GM10248 (cell line): ENCODE data around the gene RBM5.

Source experiments
- CTCF ChIA-PET: fragments of 300-600 bp; sonication (Branson Sonifier 250); formaldehyde crosslinking; extraction: SDS; loops from one replicate; lab custom pipeline; 2021; ENCODE audit warnings: antibody characterized with exemption; lab: Yijun Ruan, JAX
- POLR2A ChIA-PET: fragments of 350-650 bp; sonication (Branson Sonifier 250); formaldehyde crosslinking; extraction: SDS; loops from one replicate; lab custom pipeline; 2020; ENCODE audit warnings: antibody characterized with exemption; lab: Yijun Ruan, JAX
- DNase-seq: peaks from one replicate; pipeline ENCODE4 v3.0.0; 2012; ENCODE audit errors: extremely low spot score
- TF ChIP-seq, protein P1 (sequence below): IDR thresholded peaks from 2 replicates; pipeline ENCODE4 v1.5.1; 2012; ENCODE audit warnings: mild to moderate bottlenecking, low read depth; ENCODE audit errors: extremely low read depth, missing control alignments, control extremely low read depth

RBM5 gene

DNA sequence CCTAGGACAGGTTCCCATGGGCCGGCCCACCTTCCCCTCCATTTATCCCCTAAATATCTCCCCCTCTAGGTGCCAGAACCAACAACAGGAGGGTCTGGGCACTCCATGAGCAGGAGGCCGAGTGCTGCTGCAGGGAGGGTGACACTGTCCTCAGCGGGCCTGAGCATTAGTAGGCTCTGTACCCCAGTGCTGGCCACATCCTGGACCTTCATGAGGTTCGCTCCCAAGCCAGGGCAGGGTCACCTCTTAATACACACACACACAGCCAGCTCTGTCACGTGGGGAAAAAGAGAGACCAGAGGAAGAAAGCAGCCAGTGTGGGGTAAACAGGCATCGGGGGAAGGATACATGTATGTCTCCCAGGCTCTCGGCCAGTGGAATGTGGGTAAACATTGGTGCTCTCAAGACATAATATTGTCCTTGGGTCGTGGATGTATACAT lies 38.6 kb downstream of the RBM5 start:
- POLR2A ChIA-PET: no interaction called here
- DNase-seq: no peak
- CTCF ChIA-PET: interaction anchor here (0.9 kb wide), 1 partner anchor 9 kb away, joined by 3 read pairs; no protein-coding TSS in a partner anchor
- TF ChIP-seq, protein P1, sequence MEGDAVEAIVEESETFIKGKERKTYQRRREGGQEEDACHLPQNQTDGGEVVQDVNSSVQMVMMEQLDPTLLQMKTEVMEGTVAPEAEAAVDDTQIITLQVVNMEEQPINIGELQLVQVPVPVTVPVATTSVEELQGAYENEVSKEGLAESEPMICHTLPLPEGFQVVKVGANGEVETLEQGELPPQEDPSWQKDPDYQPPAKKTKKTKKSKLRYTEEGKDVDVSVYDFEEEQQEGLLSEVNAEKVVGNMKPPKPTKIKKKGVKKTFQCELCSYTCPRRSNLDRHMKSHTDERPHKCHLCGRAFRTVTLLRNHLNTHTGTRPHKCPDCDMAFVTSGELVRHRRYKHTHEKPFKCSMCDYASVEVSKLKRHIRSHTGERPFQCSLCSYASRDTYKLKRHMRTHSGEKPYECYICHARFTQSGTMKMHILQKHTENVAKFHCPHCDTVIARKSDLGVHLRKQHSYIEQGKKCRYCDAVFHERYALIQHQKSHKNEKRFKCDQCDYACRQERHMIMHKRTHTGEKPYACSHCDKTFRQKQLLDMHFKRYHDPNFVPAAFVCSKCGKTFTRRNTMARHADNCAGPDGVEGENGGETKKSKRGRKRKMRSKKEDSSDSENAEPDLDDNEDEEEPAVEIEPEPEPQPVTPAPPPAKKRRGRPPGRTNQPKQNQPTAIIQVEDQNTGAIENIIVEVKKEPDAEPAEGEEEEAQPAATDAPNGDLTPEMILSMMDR: no peak

DNA sequence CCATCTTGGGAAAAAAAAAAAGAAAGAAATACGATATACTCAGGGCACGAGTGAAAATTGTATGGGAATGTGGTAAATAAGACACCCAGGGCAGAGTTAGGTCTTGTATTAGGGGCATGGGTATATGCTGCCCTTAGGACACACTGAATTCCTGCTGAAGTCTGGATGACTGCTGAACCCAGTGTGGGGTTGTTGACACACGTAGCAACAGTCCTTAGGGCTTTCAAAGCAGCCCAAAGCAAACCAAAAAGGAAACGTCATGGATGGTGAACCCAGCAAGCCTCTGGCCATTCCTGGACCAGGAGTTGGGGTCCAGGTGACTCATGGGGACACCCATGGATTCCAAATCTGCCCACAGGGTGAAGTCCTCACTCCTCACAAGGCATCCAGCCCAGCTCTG lies 39.3 kb downstream of the RBM5 start:
- POLR2A ChIA-PET: no interaction called here
- TF ChIP-seq, protein P1: no peak
- CTCF ChIA-PET: interaction anchor here (1.4 kb wide), 1 partner anchor 8 kb away, joined by 3 read pairs; no protein-coding TSS in a partner anchor

DNA sequence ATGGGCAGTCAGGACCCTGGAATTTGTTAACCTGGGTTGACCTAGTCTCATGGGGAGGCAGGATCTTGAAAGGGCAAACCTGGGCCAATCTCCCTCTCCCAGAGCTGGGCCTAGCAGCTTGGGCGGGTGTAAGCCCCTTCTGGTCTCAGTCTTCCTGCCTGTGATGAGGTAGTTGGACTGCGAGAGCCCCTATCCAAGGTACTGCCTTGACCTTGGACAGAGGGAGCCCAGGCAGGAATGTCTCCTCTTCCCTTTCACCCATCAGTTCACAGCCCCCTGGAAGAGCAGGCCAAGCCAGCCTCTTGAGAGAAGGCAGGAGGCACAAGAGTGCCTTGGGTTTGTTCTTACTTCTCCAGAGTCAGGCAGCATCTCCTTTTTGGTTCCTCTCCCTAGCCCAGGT lies 41.7 kb downstream of the RBM5 start:
- TF ChIP-seq, protein P1: no peak
- ChIA-PET POLR2A (interaction anchor here (0.5 kb wide), 1 partner anchor 31 kb away, joined by 3 read pairs; no protein-coding TSS in a partner anchor), CTCF (interaction anchor here (1.5 kb wide), 1 partner anchor 8 kb away, joined by 10 read pairs; no protein-coding TSS in a partner anchor)
- no peak for DNase-seq

More for the DNA sequence above, 39.3 kb downstream of the RBM5 start:
- DNase-seq: no peak

DNA sequence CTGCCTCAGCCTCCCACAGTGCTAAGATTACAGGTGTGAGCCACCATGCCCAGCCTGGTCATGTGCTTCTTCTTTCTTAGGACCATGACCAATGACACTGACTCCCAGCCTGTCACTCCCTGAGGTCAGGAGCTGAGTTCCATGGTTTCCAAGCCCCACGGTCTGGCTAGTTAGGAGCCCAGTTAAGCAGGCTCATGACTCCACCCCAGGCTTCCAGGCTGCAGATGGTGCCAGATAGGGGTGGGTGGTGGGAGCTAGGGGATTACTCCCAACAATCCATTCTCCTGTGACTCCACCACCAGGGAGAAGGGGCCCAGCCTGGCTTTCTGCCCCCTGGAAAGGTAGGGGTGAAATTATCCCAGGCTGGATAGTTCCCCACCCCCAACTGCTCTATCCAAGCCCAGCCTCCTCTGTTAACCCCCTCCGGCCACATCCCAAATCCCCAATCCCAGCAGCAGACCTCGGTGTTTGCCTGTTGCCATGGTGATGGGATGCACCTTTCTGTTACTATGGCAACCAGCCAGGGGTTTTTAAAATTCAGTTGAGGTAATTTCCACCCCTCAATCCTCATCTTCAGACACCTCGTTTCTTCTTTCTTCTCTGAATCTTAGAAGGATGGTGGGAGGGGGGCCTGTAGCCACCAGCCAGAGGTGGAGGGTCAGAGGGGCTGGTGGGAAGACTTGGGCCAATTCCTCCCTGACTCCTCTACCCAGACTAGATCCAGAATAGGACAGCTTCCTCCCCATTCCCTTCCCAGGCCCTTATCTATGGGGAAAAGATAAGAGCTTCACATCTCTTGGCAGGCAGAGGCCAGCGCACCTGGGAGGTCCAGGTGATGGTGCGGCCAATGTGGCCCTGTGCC lies 43.9 kb downstream of the RBM5 start:
- TF ChIP-seq, protein P1: no peak
- POLR2A ChIA-PET: no interaction called here
- DNase-seq: no peak
- CTCF ChIA-PET: interaction anchor here (0.9 to 1.4 kb wide), 4 partner anchors 9 to 62 kb away, joined by 3 to 4 read pairs (median 4); no protein-coding TSS in a partner anchor

DNA sequence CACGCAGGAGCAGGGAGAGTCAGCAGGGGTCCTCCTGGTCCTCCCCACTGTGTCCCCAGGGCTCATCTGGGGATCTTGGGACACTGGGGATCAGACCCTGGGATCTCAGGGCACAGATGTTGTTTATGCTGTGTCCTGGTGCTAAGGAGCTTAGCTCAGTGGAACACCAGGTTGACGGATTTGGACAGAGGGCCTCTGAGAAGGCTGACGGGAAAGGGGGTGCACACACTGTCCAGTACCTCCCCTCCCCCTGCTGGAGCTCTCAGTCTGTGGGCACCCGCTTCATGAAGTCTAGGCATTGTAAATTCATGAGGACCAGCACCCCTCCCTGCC lies 44.5 kb downstream of the RBM5 start:
- TF ChIP-seq, protein P1: no peak
- ChIA-PET POLR2A (no interaction called here), CTCF (interaction anchor here (0.9 to 2.0 kb wide), 5 partner anchors 10 to 61 kb away, joined by 3 to 5 read pairs (median 4); no protein-coding TSS in a partner anchor)
- no peak for DNase-seq

DNA sequence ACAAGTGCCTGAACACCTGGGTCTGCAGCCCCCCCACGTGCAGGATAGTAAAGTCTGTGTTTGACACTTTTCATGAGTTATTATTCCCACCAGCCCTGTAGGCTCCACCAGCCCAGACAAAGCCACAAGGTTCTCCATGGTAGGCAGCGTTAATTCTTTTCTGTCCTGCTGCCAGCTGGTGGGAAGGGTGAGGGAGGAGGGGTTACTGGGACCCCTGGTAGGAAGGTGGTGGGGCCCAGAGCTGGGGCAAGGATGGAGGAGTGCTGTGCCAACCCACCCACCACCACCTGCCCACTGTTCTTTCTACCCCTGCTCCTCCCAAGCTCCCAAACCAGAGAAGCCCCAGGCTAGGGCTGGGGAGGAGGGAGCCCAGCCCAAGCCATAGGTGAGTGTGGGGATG lies 45.6 kb downstream of the RBM5 start:
- no peak for DNase-seq
- CTCF ChIA-PET: interaction anchor here (1.0 to 3.8 kb wide), 5 partner anchors 8 to 58 kb away, joined by 3 to 16 read pairs (median 5); no protein-coding TSS in a partner anchor
- POLR2A ChIA-PET: interaction anchor here (1.1 kb wide), 1 partner anchor 12 kb away, joined by 3 read pairs; no protein-coding TSS in a partner anchor
- TF ChIP-seq, protein P1: no peak
